ENCODE measurements around the gene PCGF1.
A peak's percentile ranks its signal among the peaks of the same experiment; 100 is the strongest.
"Not testable (repeated sequence)": the region's sequence is repeated elsewhere in the genome, so short reads cannot be mapped to it uniquely, and the experiment has no call there.

Gene PCGF1

DNA sequence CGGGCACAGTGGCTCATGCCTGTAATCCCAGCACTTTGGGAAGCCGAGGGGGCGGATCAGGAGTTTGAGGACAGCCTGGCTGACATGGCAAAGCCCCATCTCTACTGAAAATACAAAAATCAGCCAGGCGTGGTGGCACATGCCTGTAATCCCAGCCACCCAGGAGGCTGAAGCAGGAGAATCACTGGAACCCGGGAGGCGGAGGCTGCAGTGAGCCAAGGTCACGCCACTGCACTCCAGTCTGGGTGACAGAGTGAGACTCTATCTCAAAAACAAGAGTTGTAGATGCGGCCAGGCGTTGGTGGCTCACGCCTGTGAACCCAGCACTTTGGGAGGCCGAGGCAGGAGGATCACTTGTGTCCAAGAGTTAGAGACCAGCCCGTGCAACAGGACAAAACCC, 36.8 kb downstream of the PCGF1 start:
- H3K4me1 ChIP-seq (ENCODE audit: insufficient read depth, low read length); H3K36me3 ChIP-seq (ENCODE audit: insufficient read depth, low read length); H3K9me3 ChIP-seq (ENCODE audit: control insufficient read depth, insufficient read depth, low read length); H3K9ac ChIP-seq (ENCODE audit: low read depth, low read length): not testable (repeated sequence)

DNA sequence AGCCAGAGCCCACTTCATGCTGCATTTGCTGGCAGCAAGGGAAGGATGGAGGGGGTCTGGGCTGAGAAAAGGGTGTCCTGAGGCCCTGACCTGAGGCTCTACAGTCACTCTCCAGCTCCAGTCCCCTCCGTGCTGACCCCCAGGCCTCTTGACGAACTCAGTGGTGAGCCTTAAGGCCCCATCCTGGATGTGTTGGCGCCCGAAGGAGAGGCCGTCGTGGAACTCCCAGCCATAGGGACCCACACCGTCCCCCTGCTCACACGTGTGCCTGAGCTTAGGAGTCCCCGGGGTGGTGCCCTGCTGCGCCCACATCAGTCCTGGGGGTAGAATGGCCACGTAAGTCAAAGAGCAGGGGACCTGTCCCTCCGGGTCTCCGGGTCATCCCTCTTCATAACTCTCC, 43.1 kb downstream of the PCGF1 start:
- H3K9ac ChIP-seq (ENCODE audit: low read depth, low read length) = peak overlapping the region; percentile 79
- H3K36me3 ChIP-seq (ENCODE audit: insufficient read depth, low read length) = no peaks in the 10 kb centered on the region
- H3K9me3 ChIP-seq (ENCODE audit: control insufficient read depth, insufficient read depth, low read length) = no peaks in the 10 kb centered on the region
- 0 out of 2 replicates have a peak, but pooled peaks cover under 1% of the 10 kb centered on the region for H3K4me1 ChIP-seq (ENCODE audit: insufficient read depth, low read length)

DNA sequence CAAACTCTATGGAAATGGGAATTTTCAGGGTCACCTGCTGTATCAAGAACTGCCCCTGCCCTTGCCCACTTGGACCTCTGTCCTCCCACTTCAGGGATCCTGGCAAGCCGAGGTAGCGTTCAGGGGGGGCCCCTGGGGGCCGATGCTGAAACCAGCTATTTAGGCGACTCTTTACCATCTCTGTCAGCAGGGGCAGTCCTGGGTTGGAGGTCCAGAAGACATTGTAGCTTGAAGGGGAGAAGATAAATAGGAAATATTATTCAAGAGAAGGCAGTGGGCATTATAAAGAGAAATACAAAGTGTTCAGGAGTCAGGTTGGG, 44.7 kb downstream of the PCGF1 start:
- H3K36me3 ChIP-seq (ENCODE audit: insufficient read depth, low read length) = no peaks in the 10 kb centered on the region
- H3K4me1 ChIP-seq (ENCODE audit: insufficient read depth, low read length) = 0 out of 2 replicates have a peak, but pooled peaks cover 3% of the 10 kb centered on the region
- H3K9me3 ChIP-seq (ENCODE audit: control insufficient read depth, insufficient read depth, low read length) = no peaks in the 10 kb centered on the region
- H3K9ac ChIP-seq (ENCODE audit: low read depth, low read length) = no peak overlapping the region

DNA sequence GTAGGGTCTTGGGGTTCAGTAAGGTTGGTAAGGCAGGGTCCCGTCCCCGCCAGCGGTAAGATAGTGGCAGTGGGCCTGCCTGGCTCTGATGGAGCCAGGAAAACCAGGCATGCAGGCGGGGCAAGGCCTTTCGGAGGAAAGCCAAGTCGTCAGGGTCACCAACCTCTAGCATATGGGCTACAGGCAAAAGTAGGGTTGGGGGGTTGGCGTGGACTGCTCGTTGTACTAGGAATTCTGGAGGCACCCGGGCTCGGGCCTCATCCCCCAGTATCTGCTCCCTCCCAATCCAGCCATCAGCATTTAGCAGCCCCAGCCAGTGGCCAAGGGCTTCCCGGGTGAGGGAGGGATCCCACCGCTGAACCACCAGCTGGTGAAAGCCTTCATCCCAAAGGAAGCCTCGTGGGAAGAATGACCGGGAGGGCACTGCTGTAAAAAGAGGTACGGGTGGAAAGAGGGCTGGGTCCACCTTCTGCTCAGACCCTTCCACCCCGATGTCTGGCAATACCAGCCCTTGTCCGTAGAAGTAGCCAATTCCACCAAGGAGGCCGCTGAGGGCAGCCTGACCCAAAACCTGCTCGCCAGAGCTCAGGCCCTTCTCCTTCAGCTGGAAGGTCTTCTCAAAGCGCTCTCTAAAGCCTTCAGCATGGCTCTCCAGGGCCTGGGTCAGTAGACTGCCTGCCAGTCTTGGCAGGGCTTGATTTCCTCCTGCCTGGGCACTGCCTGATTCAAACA, 45.3 kb downstream of the PCGF1 start:
- no peak overlapping the region for H3K9ac ChIP-seq (ENCODE audit: low read depth, low read length)
- H3K9me3 ChIP-seq (ENCODE audit: control insufficient read depth, insufficient read depth, low read length) = no peaks in the 10 kb centered on the region
- 0 out of 2 replicates have a peak, but pooled peaks cover 3% of the 10 kb centered on the region for H3K4me1 ChIP-seq (ENCODE audit: insufficient read depth, low read length)
- H3K36me3 ChIP-seq (ENCODE audit: insufficient read depth, low read length) = no peaks in the 10 kb centered on the region

DNA sequence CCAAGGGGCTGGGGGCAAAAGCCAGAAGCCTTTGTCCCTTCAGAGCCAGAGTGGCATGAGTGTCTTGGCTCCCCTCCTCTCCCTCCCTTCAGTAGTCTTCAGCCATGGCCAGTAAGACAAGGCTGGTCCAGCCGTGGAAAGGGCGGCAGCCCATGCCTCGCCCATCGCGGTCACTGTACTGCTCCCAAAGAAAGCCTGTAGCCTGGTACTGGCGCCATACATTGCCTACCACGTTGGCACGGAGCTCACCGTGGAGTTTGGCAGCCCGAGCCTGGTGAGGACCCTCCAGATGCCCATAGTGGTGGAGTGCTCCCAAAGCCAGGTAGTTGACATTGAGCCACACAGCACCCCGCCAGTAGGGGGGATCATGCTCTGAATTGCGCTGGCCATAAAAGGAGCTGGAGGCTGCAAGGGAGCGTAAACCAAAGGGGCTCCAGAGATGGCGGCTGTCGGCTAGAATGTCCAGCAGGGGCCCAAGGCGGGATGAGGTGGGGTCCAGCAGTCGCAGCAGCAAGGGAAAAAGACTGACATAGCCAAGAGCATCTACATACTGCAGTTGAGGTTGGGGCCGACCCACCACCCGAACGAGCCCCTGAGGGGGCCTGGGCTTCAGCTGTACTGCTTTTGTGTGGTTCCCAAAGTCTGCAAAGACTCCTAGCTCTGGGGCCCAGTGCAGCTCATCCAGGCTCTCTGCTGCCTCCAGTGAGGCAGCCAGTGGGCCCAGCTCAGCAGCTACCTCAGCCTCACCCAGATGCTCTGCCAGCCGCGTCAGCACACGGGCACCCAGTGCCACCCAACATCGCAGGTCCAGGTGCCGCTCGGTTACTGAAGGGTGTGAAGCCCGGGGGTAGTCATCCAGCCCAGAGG, 46.1 kb downstream of the PCGF1 start:
- H3K9ac ChIP-seq (ENCODE audit: low read depth, low read length) = no peak overlapping the region

DNA sequence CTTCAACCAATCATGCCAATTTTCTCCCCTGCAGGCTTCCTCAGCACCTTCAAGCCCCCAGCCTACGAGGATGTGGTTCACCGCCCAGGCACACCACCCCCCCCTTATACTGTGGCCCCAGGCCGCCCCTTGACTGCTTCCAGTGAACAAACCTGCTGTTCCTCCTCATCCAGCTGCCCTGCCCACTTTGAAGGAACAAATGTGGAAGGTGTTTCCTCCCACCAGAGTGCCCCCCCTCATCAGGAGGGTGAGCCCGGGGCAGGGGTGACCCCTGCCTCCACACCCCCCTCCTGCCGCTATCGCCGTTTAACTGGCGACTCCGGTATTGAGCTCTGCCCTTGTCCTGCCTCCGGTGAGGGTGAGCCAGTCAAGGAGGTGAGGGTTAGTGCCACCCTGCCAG, 47.3 kb downstream of the PCGF1 start:
- not testable (repeated sequence) for H3K36me3 ChIP-seq (ENCODE audit: insufficient read depth, low read length); H3K9me3 ChIP-seq (ENCODE audit: control insufficient read depth, insufficient read depth, low read length); H3K9ac ChIP-seq (ENCODE audit: low read depth, low read length)
- H3K4me1 ChIP-seq (ENCODE audit: insufficient read depth, low read length) = peaks cover 11% of the 10 kb centered on the region

More for the DNA sequence above, 46.1 kb downstream of the PCGF1 start:
- Histone ChIP-seq H3K36me3 (ENCODE audit: insufficient read depth, low read length) (no peaks in the 10 kb centered on the region), H3K9me3 (ENCODE audit: control insufficient read depth, insufficient read depth, low read length) (no peaks in the 10 kb centered on the region), H3K4me1 (ENCODE audit: insufficient read depth, low read length) (peaks cover 7% of the 10 kb centered on the region)

DNA sequence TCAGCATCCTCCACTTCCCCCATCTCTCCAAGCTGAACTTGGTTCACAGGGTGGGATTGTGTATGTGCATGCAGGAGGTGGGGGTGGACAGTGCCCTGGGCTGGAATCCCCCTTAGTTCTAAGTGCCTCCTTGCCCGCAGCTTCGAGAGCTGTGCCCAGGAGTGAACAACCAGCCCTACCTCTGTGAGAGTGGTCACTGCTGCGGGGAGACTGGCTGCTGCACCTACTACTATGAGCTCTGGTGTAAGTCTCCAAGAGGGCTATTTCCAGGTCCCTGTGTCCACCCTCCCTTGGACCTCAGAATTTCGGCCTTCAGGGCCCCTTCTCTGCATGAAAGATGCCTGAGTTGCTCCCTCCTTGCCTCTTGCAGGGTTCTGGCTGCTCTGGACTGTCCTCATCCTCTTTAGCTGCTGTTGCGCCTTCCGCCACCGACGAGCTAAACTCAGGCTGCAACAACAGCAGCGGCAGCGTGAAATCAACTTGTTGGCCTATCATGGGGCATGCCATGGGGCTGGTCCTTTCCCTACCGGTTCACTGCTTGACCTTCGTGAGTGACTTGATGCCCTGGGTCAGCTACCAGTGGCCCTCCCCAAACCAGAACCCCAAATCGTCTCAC, 47.9 kb downstream of the PCGF1 start:
- not testable (repeated sequence) for H3K9me3 ChIP-seq (ENCODE audit: control insufficient read depth, insufficient read depth, low read length); H3K36me3 ChIP-seq (ENCODE audit: insufficient read depth, low read length); H3K9ac ChIP-seq (ENCODE audit: low read depth, low read length)
- H3K4me1 ChIP-seq (ENCODE audit: insufficient read depth, low read length) = peaks cover 11% of the 10 kb centered on the region

DNA sequence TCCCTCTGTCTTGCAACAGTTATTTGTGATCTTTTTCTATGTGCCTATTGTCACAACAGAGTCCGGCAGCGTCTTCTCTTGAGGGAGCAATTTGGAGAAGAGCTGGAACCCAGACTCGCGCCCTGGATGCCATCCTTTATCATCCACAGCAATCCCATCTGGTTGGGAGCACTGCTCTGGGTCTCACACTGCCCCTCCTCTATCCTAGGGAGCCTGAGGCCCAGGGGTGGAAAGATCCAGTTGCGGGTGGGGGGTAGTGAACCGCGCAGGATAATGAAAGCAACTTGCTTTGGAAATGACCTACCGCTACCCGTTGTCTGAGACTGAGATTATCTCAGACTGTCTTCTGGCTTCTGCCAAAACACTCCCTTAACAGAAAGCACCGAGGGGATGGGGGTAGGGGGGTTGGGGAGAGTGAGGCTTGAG, 48.5 kb downstream of the PCGF1 start:
- Histone ChIP-seq H3K9ac (ENCODE audit: low read depth, low read length) (peak overlapping the region; percentile 90), H3K36me3 (ENCODE audit: insufficient read depth, low read length) (no peaks in the 10 kb centered on the region), H3K9me3 (ENCODE audit: control insufficient read depth, insufficient read depth, low read length) (no peaks in the 10 kb centered on the region), H3K4me1 (ENCODE audit: insufficient read depth, low read length) (peaks cover 11% of the 10 kb centered on the region)

DNA sequence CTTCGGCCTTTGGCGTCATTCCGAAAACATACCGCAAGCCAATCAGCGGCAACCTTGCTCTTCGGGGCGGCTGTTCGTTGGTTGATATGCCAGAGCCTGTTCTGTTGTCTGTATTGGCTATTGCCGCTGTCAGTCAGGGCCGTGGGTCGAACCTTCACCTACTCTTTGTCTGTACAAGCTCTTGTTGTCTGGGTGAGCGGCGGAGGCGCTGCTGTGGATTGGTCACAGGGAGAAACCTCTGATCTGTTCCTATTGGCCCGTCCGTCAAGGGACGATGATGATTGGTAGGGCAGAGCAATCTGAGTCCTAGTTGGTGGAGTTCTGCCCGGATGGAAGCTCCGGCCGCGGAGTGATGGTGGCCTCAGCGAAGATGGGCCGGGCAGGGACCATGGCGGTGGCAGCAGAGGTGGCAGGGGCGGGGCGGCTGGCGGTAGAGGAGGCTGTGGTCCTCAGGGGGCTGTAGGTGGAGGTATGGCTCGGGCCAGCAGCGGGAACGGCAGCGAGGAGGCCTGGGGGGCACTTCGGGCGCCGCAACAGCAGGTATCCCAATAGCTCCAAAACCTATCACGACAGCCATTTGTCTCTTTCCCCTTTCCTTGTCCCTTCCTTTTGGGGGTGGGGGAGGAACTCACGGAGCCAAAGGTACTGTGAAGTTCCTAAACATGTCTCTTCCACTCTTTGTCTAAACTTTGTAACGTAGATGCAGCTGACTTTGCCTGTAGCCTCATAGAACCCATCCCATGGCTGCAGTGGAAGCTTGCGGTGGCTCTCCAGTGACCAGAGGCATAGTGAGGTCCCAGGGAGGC, 49.2 kb downstream of the PCGF1 start, which contains the start of gene WBP1:
TSS of gene WBP1 (plus strand) at position 307 of the 806 bp plus-strand sequence. CDS start at position 472, 165 bp downstream.
- Histone ChIP-seq H3K36me3 (ENCODE audit: insufficient read depth, low read length) (no peaks in the 10 kb centered on the region), H3K9me3 (ENCODE audit: control insufficient read depth, insufficient read depth, low read length) (no peaks in the 10 kb centered on the region), H3K4me1 (ENCODE audit: insufficient read depth, low read length) (peaks cover 11% of the 10 kb centered on the region), H3K9ac (ENCODE audit: low read depth, low read length) (peak within 1 kb of the TSS; percentile 90)

DNA sequence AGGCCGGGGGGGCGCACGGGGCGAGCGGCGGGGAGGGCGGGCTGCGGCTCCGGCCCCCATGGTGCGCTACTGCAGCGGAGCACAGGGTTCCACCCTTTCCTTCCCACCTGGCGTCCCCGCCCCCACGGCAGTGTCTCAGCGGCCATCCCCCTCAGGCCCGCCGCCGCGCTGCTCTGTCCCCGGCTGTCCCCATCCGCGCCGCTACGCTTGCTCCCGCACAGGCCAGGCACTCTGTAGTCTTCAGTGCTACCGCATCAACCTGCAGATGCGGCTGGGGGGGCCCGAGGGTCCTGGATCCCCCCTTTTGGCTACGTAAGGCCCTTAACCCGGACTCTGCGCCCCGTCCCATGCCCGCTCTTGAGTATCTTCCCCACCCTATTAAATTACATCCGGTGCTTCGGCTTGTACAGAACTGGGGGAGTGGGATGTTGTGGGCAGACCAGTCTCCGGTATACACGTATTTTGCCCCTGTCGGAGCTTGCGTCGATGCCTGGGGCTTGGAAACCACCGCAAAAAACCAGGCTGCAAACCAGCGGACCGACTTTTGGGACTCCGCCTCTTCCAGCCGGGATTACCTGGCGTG, 49.9 kb downstream of the PCGF1 start:
- peak overlapping the region; percentile 90 for H3K9ac ChIP-seq (ENCODE audit: low read depth, low read length)
- H3K9me3 ChIP-seq (ENCODE audit: control insufficient read depth, insufficient read depth, low read length) = no peaks in the 10 kb centered on the region
- no peaks in the 10 kb centered on the region for H3K36me3 ChIP-seq (ENCODE audit: insufficient read depth, low read length)
- peaks cover 13% of the 10 kb centered on the region for H3K4me1 ChIP-seq (ENCODE audit: insufficient read depth, low read length)

DNA sequence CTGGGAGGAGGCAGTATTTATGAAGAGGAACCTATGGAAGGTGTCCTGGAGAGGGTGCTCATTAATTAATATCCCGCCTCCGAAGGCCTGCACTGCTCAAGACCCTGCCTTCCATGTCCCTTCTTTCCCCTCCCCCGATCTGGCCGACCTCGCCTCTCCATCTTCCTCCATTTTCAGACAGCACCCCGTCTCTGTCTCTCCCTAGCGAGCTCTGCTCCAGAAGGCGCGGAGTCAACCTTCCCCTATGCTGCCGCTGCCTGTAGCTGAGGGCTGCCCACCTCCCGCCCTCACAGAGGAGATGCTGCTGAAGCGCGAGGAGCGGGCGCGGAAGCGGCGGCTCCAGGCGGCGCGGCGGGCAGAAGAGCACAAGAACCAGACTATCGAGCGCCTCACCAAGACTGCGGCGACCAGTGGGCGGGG, 50.4 kb downstream of the PCGF1 start:
- Histone ChIP-seq H3K9me3 (ENCODE audit: control insufficient read depth, insufficient read depth, low read length) (no peaks in the 10 kb centered on the region), H3K36me3 (ENCODE audit: insufficient read depth, low read length) (no peaks in the 10 kb centered on the region), H3K9ac (ENCODE audit: low read depth, low read length) (peak overlapping the region; percentile 66), H3K4me1 (ENCODE audit: insufficient read depth, low read length) (peaks cover 16% of the 10 kb centered on the region)
